Panc1 (cell line): Measurements from ENCODE around the gene UBE2J1.

ENCODE experiments used
- POLR2AphosphoS5 ChIP-seq: IDR thresholded peaks from 2 replicates; pipeline ENCODE4 v1.6.1; 2012; ENCODE audit warnings: mild to moderate bottlenecking, low read depth, low read length, moderate library complexity
- TCF7L2 ChIP-seq: IDR thresholded peaks from 2 replicates; pipeline ENCODE4 v1.6.1; 2011; ENCODE audit warnings: mild to moderate bottlenecking, low read depth, low read length, inconsistent platforms
- TF ChIP-seq, protein P1 (sequence below): fragments of 450-650 bp; IDR thresholded peaks from 2 replicates; pipeline ENCODE4 v1.5.1; 2017; ENCODE audit warnings: mild to moderate bottlenecking
- TF ChIP-seq, protein P2 (sequence below), 2 experiments: IDR thresholded peaks; 2 replicates each; pipeline ENCODE4 v1.6.1; 2011 to 2012; ENCODE audit warnings: low read depth in 2 of 2, control low read depth in 1 of 2, low read length in 1 of 2, mild to moderate bottlenecking in 1 of 2, moderate library complexity in 1 of 2; ENCODE audit not compliant: insufficient read depth in 1 of 2

DNA sequence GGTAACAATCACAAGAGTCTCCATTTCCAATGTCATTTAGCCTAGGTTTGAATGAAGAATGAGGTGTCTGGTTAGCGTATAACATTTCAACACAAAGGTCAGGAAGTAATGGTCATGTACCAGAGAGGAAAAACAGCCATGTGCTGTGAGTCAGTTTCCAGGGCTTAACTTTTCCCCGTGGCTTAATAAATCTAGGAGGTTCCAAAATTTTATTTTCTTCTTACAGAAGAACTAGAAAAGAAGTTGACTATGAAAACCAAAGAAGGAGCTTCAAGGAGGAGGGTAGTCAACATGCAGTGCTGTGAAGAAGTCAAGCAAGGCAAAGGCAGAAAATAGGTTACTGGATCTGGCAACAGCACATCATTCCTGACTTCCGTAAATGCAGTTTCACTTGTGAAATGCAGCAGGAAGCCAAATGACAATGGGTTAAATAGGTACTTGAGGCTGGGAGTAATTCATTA lies 29.0 kb downstream of the UBE2J1 start:
- TF ChIP-seq, protein P1, sequence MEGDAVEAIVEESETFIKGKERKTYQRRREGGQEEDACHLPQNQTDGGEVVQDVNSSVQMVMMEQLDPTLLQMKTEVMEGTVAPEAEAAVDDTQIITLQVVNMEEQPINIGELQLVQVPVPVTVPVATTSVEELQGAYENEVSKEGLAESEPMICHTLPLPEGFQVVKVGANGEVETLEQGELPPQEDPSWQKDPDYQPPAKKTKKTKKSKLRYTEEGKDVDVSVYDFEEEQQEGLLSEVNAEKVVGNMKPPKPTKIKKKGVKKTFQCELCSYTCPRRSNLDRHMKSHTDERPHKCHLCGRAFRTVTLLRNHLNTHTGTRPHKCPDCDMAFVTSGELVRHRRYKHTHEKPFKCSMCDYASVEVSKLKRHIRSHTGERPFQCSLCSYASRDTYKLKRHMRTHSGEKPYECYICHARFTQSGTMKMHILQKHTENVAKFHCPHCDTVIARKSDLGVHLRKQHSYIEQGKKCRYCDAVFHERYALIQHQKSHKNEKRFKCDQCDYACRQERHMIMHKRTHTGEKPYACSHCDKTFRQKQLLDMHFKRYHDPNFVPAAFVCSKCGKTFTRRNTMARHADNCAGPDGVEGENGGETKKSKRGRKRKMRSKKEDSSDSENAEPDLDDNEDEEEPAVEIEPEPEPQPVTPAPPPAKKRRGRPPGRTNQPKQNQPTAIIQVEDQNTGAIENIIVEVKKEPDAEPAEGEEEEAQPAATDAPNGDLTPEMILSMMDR, result no peak
- TF ChIP-seq POLR2AphosphoS5 (no peak), TCF7L2 (no peak)
- TF ChIP-seq, protein P2, sequence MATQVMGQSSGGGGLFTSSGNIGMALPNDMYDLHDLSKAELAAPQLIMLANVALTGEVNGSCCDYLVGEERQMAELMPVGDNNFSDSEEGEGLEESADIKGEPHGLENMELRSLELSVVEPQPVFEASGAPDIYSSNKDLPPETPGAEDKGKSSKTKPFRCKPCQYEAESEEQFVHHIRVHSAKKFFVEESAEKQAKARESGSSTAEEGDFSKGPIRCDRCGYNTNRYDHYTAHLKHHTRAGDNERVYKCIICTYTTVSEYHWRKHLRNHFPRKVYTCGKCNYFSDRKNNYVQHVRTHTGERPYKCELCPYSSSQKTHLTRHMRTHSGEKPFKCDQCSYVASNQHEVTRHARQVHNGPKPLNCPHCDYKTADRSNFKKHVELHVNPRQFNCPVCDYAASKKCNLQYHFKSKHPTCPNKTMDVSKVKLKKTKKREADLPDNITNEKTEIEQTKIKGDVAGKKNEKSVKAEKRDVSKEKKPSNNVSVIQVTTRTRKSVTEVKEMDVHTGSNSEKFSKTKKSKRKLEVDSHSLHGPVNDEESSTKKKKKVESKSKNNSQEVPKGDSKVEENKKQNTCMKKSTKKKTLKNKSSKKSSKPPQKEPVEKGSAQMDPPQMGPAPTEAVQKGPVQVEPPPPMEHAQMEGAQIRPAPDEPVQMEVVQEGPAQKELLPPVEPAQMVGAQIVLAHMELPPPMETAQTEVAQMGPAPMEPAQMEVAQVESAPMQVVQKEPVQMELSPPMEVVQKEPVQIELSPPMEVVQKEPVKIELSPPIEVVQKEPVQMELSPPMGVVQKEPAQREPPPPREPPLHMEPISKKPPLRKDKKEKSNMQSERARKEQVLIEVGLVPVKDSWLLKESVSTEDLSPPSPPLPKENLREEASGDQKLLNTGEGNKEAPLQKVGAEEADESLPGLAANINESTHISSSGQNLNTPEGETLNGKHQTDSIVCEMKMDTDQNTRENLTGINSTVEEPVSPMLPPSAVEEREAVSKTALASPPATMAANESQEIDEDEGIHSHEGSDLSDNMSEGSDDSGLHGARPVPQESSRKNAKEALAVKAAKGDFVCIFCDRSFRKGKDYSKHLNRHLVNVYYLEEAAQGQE (IDR thresholded peaks at IDR 0.05; ENCODE audit: insufficient read depth in 1 of 2, low read depth in 2 of 2, low read length in 1 of 2), result no peak
